GM12864 (cell line): ENCODE results near the gene CHCHD3.

Experiments
- DNase-seq: peaks from one replicate; pipeline ENCODE4 v3.0.0-alpha.2; 2011; ENCODE audit warnings: low read depth
- H3K4me3 ChIP-seq: 2 replicates; pipeline ENCODE4 v1.5.1; 2011; ENCODE audit warnings: mild to moderate bottlenecking, low read depth, low read length, control low read depth
- TF ChIP-seq, protein P1 (sequence below): IDR thresholded peaks from 2 replicates; pipeline ENCODE4 v1.5.1; 2011; ENCODE audit warnings: low read depth, mild to moderate bottlenecking, moderate library complexity, low read length, control low read depth, inconsistent platforms; ENCODE audit errors: missing control alignments

Gene CHCHD3

DNA sequence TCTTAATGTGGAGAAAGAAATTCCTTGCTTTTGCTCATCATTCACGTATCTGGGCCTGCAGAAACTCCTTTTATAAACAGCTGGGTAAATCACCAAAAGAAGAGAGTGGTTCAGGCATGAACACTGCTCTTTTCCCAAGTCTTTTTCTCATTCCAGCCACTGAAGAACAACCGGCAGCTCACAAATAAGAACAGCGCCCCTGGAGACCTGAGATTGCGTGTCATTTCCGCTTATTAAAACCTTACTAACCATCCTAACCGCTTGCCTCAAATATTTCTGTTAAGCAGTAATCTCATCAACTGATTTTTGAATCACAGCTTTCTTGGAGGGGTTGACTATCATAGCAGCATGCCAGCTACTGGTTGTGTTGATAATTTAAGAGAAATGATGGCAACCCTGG, 292.6 kb downstream of the CHCHD3 start:
- TF ChIP-seq, protein P1, sequence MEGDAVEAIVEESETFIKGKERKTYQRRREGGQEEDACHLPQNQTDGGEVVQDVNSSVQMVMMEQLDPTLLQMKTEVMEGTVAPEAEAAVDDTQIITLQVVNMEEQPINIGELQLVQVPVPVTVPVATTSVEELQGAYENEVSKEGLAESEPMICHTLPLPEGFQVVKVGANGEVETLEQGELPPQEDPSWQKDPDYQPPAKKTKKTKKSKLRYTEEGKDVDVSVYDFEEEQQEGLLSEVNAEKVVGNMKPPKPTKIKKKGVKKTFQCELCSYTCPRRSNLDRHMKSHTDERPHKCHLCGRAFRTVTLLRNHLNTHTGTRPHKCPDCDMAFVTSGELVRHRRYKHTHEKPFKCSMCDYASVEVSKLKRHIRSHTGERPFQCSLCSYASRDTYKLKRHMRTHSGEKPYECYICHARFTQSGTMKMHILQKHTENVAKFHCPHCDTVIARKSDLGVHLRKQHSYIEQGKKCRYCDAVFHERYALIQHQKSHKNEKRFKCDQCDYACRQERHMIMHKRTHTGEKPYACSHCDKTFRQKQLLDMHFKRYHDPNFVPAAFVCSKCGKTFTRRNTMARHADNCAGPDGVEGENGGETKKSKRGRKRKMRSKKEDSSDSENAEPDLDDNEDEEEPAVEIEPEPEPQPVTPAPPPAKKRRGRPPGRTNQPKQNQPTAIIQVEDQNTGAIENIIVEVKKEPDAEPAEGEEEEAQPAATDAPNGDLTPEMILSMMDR: no peak

DNA sequence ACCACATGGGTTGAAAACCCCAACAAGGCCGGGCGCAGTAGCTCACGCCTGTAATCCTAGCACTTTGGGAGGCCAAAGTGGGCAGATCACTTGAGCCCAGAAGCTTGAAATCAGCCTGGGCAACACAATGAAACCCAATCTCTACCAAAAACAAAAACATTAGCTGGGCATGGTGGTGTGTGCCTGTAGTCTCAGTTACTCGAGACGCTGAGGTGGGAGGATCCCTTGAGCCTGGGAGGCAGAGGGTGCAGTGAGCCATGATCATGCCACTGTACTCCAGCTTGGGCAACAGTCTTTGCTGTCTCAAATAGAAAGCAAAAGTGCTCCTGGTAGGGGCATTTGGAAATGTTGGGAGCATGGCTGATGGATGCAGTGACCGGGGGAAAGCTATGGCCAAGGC, 296.0 kb downstream of the CHCHD3 start:
- TF ChIP-seq, protein P1: no peak
- H3K4me3 ChIP-seq: no peak overlapping the region
- DNase-seq: no peak

More for the DNA sequence above, 292.6 kb downstream of the CHCHD3 start:
- H3K4me3 ChIP-seq: no peak overlapping the region
- DNase-seq: no peak

DNA sequence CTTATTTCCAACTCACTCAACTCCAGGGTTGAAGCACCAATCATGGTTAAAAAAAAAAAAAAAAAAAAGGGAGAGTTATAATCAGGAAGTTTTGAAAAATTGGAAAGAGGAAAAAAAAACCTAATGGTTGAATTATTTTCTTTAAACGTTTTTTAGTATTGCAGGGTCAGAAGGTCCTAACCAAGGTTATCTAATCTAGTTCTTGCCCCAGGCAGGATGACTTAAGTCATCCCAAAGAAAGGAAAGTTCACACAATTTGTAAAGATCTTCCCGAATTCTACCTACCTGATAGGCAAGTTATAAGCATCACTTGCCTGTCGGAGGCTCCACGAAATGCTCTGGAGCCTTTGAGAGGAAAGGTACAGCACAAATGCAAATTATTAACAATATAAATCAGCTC, 297.5 kb downstream of the CHCHD3 start:
- H3K4me3 ChIP-seq: no peak overlapping the region
- TF ChIP-seq, protein P1: no peak
- no peak for DNase-seq

DNA sequence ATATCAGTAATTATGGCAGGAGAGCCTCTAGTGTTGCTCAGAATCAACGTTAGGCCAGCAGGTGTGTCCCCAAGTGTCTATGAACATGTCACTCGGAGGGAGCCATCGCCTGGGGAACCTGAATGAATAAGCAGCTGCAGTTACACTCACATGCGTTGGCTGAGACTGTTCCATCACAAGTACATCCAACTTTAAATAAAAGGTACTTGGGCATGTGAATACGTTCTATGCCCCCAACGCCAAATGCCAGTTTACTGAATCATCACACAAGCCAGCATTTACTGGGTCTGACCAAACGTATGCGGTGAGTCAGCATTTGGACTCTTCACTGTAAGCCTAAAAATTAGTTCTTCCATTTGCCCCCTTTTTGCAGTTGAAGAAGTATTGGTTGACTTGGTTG, 298.1 kb downstream of the CHCHD3 start:
- TF ChIP-seq, protein P1: no peak
- H3K4me3 ChIP-seq: no peak overlapping the region
- DNase-seq: no peak

DNA sequence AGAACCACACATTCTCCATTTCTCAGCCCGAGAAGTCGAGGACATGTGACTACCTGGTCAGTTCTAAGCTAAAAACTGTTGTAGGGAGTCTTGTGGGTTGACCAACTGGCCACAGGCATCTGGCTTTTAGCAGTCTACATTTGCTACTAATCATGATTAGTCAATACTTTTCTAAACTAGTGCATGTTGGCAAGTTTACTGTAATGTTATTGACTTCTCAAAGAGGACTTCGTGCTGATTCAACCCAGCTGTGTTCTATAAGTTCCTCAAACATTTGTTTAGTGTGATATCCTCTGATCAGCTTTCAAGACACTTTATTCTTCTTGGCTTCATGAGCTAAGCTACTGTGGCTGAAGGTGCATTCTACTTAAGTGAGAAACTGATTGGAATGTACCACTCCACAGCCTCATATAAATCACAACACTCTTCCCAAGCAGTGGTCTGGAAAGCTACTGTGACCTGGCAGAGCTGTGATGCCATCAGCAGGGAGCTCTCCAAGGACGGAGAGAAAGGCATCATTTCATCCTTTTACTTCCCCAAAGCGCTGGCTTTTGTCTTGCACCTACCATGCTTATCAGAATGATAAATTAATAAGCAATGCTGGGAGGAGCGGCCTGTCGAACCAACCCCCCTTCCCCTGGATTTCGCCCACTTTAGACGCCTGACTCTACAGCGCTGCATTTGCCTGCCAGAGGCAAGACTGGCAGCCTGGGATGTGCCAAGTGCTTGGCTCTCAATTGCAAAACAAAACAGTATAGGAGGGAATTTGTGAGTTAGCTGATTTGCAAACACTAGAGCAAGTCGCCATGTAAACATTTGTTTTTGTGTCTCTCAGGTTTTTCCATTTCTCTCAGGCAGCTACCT, 298.9 kb downstream of the CHCHD3 start:
- no peak overlapping the region for H3K4me3 ChIP-seq
- TF ChIP-seq, protein P1: no peak
- DNase-seq: no peak

DNA sequence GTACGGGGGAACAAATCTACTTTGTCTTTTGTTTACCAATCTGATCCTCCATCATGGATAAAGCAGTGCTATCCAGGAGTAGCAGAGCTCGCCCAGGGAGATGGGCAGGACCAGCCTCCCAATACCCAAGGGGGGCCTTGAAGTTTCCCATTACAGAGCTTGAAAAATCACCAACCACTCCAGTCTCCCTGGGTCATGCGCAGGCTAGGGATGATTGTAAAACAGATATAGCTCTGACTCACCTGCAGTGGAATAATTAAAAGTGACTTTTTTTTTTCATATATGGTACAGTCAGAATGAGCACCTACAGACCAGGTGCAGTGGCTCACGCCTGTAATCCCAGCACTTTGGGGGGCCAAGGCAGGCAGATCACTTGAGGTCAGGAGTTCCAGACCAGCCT, 301.1 kb downstream of the CHCHD3 start:
- DNase-seq: no peak
- H3K4me3 ChIP-seq: no peak overlapping the region
- TF ChIP-seq, protein P1: no peak

DNA sequence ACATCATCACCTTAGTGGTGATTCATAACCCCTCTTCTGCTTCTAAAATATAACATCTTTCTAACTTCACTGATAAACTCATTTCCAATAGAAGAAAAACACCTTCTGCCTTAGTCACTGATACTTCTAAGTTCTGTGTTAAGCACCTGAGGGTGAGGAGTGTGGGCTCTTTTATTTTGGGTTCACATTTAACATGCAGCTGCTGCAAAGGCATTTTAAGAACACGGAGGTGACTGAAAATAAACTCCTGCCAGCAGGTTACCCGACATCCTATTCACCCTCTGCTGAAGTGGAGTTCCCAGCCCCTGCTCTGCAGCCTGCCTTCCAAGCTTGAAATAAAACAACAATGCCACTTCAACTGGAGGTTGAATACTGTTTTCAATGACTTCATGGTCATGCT, 302.7 kb downstream of the CHCHD3 start:
- DNase-seq: no peak
- no peak overlapping the region for H3K4me3 ChIP-seq
- TF ChIP-seq, protein P1: no peak
